GM12878 (cell line): ENCODE results near the gene ASTN1. TPM values are rescaled to one million over a fixed set of nuclear protein-coding genes. Genes with fewer than 3 reads are reported as not detected.

Experiments used
- ATAC-seq: fragments of 200-7000 bp; cut with Tn5 transposase; 3 replicates; pipeline ENCODE4 v1.9.1; 2020; ENCODE audit warnings: mild to moderate bottlenecking, moderate library complexity
- BruUV-seq: library from RNA; stranded (reverse); fragments of 400-500 nt; replicated peaks from 2 replicates; lab custom pipeline; 2021; lab: Mats Ljungman, UMichigan
- CTCF ChIA-PET: fragments of 300-600 bp; sonication (Branson Sonifier 250); formaldehyde crosslinking; extraction: SDS; loops from one replicate; lab custom pipeline; 2021; ENCODE audit warnings: inconsistent platforms; lab: Yijun Ruan, JAX
- POLR2A ChIA-PET: fragments of 350-600 bp; formaldehyde crosslinking; extraction: SDS; loops from one replicate; lab custom pipeline; 2021; ENCODE audit warnings: inconsistent platforms; lab: Charles Lee
- RAD21 ChIA-PET: fragments of 300-600 bp; sonication (Branson Sonifier 250); formaldehyde crosslinking; loops from one replicate; lab custom pipeline; 2023; ENCODE audit warnings: antibody characterized with exemption; ENCODE audit not compliant: unreplicated experiment; lab: Charles Lee
- SMC1A ChIA-PET: fragments of 300-600 bp; sonication (Branson Sonifier 250); formaldehyde crosslinking; loops from one replicate; lab custom pipeline; 2023; ENCODE audit not compliant: unreplicated experiment, uncharacterized antibody; lab: Charles Lee
- DNase-seq: peaks from one replicate; pipeline ENCODE4 v3.0.0-alpha.2; 2011; ENCODE audit warnings: low read depth, low spot score
- FAIRE-seq: peaks from 3 replicates; lab custom pipeline; 2011; peaks lifted over from hg19 to GRCh38; lab: Jason Lieb, UNC
- H2AFZ ChIP-seq: 2 replicates; pipeline ENCODE4 v1.6.0; 2011; ENCODE audit warnings: low read depth, low read length, control low read depth; ENCODE audit not compliant: control insufficient read depth
- H3K27ac ChIP-seq: 2 replicates; pipeline ENCODE4 v1.5.1; 2011; ENCODE audit warnings: control low read depth; ENCODE audit not compliant: control insufficient read depth, insufficient read depth
- H3K27me3 ChIP-seq, 2 experiments: replicated peaks in 1 of 2; 2 replicates each; pipeline versions ENCODE4 v1.6.0 to v1.6.1; 2011; ENCODE audit warnings: low read length in 1 of 2; ENCODE audit not compliant: control insufficient read depth in 2 of 2, insufficient read depth in 2 of 2
- H3K36me3 ChIP-seq, 2 experiments: 2 replicates each; pipeline ENCODE4 v1.5.1; 2011; ENCODE audit warnings: low read length in 1 of 2; ENCODE audit not compliant: control insufficient read depth in 2 of 2, insufficient read depth in 2 of 2
- H3K4me1 ChIP-seq: 2 replicates; pipeline ENCODE4 v1.6.1; 2011; ENCODE audit warnings: mild to moderate bottlenecking, low read length, moderate library complexity, mixed read lengths; ENCODE audit not compliant: control insufficient read depth, insufficient read depth
- H3K4me2 ChIP-seq: 2 replicates; pipeline ENCODE4 v1.6.0; 2011; ENCODE audit warnings: control low read depth; ENCODE audit not compliant: control insufficient read depth, insufficient read depth
- H3K4me3 ChIP-seq: fragments of 200-600 bp; sonication (generic); 2 replicates; pipeline ENCODE4 v1.5.1; 2016
- H3K79me2 ChIP-seq: 2 replicates; pipeline ENCODE4 v1.6.0; 2011; ENCODE audit warnings: low read length; ENCODE audit not compliant: control insufficient read depth, insufficient read depth
- H3K9ac ChIP-seq: 2 replicates; pipeline ENCODE4 v1.8.0; 2011; ENCODE audit warnings: low read length, control low read depth, mixed read lengths; ENCODE audit not compliant: control insufficient read depth, insufficient read depth
- H3K9me3 ChIP-seq: replicated peaks from 3 replicates; pipeline ENCODE4 v1.5.1; 2011; ENCODE audit warnings: mild to moderate bottlenecking, low read length; ENCODE audit not compliant: control insufficient read depth, insufficient read depth
- H4K20me1 ChIP-seq: 2 replicates; pipeline ENCODE4 v1.6.0; 2011; ENCODE audit not compliant: control insufficient read depth, insufficient read depth
- ATF3 ChIP-seq: IDR thresholded peaks from 2 replicates; pipeline ENCODE4 v1.6.1; 2011; ENCODE audit warnings: low read depth, mild to moderate bottlenecking, low read length, moderate library complexity, borderline replicate concordance; ENCODE audit errors: extremely low read depth
- BRCA1 ChIP-seq: IDR thresholded peaks from 2 replicates; pipeline ENCODE4 v1.6.1; 2011; ENCODE audit warnings: low read depth, low read length, improper control_type of control experiment
- POLR2AphosphoS5 ChIP-seq: IDR thresholded peaks from 2 replicates; pipeline ENCODE4 v1.6.1; 2011; ENCODE audit warnings: mild to moderate bottlenecking, low read length, inconsistent platforms
- SKIL ChIP-seq: fragments of 450-650 bp; IDR thresholded peaks from 2 replicates; pipeline ENCODE4 v1.6.1; 2017; ENCODE audit warnings: mild to moderate bottlenecking, low read depth, inconsistent platforms; ENCODE audit not compliant: poor library complexity, severe bottlenecking
- YY1 ChIP-seq: IDR thresholded peaks from 2 replicates; pipeline ENCODE4 v1.6.1; 2011; ENCODE audit warnings: low read depth, mild to moderate bottlenecking, low read length
- ZSCAN29 ChIP-seq: fragments of 450-650 bp; IDR thresholded peaks from 2 replicates; pipeline ENCODE4 v1.6.1; 2017; ENCODE audit warnings: mild to moderate bottlenecking, moderate library complexity
- ZZZ3 ChIP-seq: IDR thresholded peaks from 2 replicates; pipeline ENCODE4 v1.6.1; 2011; ENCODE audit warnings: low read depth; ENCODE audit not compliant: control insufficient read depth, insufficient read length
- WGBS: methylation state at CpG from one replicate; pipeline ENCODE4 v1.1.6; 2016; ENCODE audit warnings: low lambda C conversion rate; ENCODE audit not compliant: insufficient replicate concordance, insufficient coverage; ENCODE audit errors: missing lambda C conversion rate; 5-methylcytosine and 5-hydroxymethylcytosine counted together
- in situ Hi-C: fragments of 300-500 bp; cut with MboI; formaldehyde crosslinking; loops from 9 replicates; pipeline ENCODE4 v1.14.3; 2018; ENCODE audit warnings: mixed read lengths
- intact Hi-C: fragments of 100-400 bp; cut with micrococcal nuclease; formaldehyde crosslinking; loops from one replicate; pipeline ENCODE4 v1.14.2; 2022; ENCODE audit not compliant: unreplicated experiment
- polyA plus RNA-seq, 11 experiments: library from polyadenylated mRNA; depleted of rRNA in 4 of 11; unstranded in 6 of 11; stranded (reverse) in 5 of 11; fragments of >200 nt; fragmentation: Nextera tagmentation in 4 of 11; fragmentation: Illumina TruSeq in 1 of 11; extraction: Ambion mirVana in 4 of 11; extraction: Trizol in 1 of 11; gene quantifications; 1 replicate in 1 of 11; 2 replicates in 10 of 11; pipeline versions ENCODE4 v1.2.1 to v1.2.3, GENCODE V29; 2011 to 2016; ENCODE audit warnings: inconsistent platforms in 2 of 11, missing spikeins in 2 of 11, low read depth in 1 of 11
- total RNA-seq, 4 experiments: library from RNA; depleted of rRNA in 3 of 4; stranded (reverse); fragments of >200 nt in 3 of 4; fragmentation: Illumina TruSeq in 1 of 4; extraction: Trizol in 1 of 4; gene quantifications; 2 replicates each; pipeline versions ENCODE4 v1.2.1 to v1.2.3, GENCODE V29; 2013 to 2021

Gene ASTN1
- total and polyA plus RNA-seq, 10 of the 15 experiments (the other 5 are each of a cell fraction or from before 2014, with no cell fraction given): 0.04 TPM; not detected in 9

GRCh38 chr1:176950736-176951324 lies 213.7 kb downstream of the ASTN1 start:
- intact Hi-C loops: no loop called here
- RAD21 ChIA-PET: no interaction called here
- Histone ChIP-seq H3K4me1 (no peaks in the 10 kb centered on the region), H3K9ac (no peak overlapping the region), H3K27me3 (no peaks in the 10 kb centered on the region), H4K20me1 (no peaks in the 10 kb centered on the region), H3K79me2 (no peaks in the 10 kb centered on the region), H3K4me3 (no peak overlapping the region), H2AFZ (no peak overlapping the region), H3K36me3 (no peaks in the 10 kb centered on the region), H3K4me2 (no peak overlapping the region), H3K27ac (no peak overlapping the region), H3K9me3 (no peaks in the 10 kb centered on the region)
- POLR2A ChIA-PET: no interaction called here
- no peak for FAIRE-seq
- CTCF ChIA-PET: interaction anchor here (1.2 to 5.7 kb wide), 6 partner anchors 10 to 55 kb away, joined by 3 to 45 read pairs (median 5); no protein-coding TSS in a partner anchor
- ATAC-seq: no peak
- BruUV-seq: no TSS peak
- in situ Hi-C loops: no loop called here
- DNase-seq: no peak
- WGBS: 10% methylated on average over 2 of the region's 2 CpGs
- SMC1A ChIA-PET: interaction anchor here (0.7 to 4.2 kb wide), 3 partner anchors 17 to 231 kb away, joined by 3 to 16 read pairs (median 3); no protein-coding TSS in a partner anchor
- no peak for TF ChIP-seq YY1
- no peak for TF ChIP-seq BRCA1
- no peak for TF ChIP-seq POLR2AphosphoS5
- no peak for TF ChIP-seq ZSCAN29
- no peak for TF ChIP-seq ATF3
- no peak for TF ChIP-seq SKIL
- TF ChIP-seq ZZZ3: no peak
